HG02885 (cell line): Measurements from ENCODE around the gene PLCB2.
A peak's percentile ranks its signal among the peaks of the same experiment; 100 is the strongest.

ENCODE experiments used
- ATAC-seq: cut with Tn5 transposase; IDR thresholded peaks from one replicate; pipeline ENCODE4 v1.9.1; 2021; ENCODE audit warnings: mild to moderate bottlenecking; ENCODE audit not compliant: unreplicated experiment, poor library complexity

Gene PLCB2

GRCh38 chr15:40342416-40343320 lies 34.9 kb upstream of the PLCB2 start:
- ATAC-seq: no peak

GRCh38 chr15:40340740-40341400 lies 33.1 kb upstream of the PLCB2 start, which contains the start of gene CCDC9B:
TSS of gene CCDC9B (minus strand) at chr15:40340939. CDS start at chr15:40340819, 120 bp downstream.
- no peak for ATAC-seq

DNA sequence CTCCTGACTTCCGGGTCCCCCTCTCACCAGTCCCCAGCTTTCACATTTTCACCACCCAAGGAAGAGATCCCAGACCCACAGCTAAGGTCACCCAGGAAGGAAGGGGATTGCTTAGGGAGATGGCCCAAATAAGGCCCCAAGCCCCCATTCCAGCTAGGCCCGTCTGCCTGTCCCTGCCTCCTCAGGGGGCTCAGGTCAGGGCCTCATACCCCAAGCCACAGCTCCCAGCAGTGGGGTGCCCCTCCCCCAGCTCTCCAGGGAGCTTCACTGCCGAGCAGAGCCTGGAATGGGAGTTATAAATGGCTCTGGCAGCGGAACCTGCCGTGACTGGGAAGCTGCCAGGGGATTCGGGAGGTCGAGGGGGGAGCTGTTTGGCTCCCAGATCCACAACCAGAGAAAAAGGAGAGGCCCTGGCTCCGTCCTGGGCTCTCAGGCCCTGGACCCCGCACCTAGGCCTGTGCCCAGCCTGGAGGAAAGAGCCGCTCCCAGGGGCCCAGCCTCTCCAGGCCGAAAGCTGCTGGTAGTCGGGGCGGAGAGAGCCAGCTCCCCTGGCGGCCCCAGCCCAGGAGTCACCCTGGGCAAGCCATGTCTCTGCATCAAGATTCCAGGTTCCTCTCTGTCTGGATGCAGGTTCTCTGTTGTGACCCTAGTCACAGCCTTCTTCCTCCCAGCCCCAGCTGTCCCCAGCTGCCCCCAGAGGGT lies 32.5 kb upstream of the PLCB2 start:
- ATAC-seq: no peak

DNA sequence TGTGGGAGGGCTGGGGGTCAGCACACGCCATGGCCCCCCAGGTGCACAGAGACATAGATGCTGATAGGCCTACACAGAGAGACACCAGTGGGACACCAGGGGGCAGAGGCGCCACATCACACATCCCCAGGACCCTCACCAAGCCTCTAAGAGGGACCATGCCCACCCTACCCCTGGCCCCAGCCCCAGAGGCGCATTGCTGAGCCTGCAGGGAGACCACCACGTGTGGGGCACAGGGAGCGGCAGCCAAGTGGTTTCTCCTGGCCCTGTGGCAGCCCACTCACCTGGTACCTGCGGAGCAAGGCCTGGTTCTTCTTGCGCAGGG lies 31.8 kb upstream of the PLCB2 start:
- no peak for ATAC-seq

- no peak for ATAC-seq
These were observed 31.3 kb upstream of the PLCB2 start for GRCh38 chr15:40338921-40339620.

GRCh38 chr15:40338041-40338657 lies 30.4 kb upstream of the PLCB2 start:
- peak; percentile 63 for ATAC-seq

DNA sequence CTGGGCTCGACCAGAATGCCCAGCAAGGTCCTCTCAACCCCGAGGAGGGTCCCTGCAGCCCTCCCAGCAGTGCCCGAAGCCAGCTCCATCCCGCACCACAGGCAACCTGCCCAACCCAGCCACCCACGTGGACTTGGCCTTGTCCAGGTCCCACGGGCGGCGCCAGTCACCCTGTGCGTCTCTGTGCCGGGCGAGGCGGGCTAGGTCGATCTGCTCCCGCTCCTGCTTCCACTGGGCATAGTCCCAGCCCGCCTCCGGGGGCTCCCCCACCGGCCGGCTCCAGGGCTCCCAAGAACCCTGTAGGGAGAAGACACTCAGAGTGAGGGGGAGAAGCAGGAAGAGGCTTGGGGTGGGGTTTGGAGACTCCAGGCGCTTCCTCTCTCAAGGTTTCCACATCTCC lies 29.9 kb upstream of the PLCB2 start:
- ATAC-seq: no peak

- ATAC-seq: no peak
These were observed 29.0 kb upstream of the PLCB2 start for GRCh38 chr15:40336744-40337122.

DNA sequence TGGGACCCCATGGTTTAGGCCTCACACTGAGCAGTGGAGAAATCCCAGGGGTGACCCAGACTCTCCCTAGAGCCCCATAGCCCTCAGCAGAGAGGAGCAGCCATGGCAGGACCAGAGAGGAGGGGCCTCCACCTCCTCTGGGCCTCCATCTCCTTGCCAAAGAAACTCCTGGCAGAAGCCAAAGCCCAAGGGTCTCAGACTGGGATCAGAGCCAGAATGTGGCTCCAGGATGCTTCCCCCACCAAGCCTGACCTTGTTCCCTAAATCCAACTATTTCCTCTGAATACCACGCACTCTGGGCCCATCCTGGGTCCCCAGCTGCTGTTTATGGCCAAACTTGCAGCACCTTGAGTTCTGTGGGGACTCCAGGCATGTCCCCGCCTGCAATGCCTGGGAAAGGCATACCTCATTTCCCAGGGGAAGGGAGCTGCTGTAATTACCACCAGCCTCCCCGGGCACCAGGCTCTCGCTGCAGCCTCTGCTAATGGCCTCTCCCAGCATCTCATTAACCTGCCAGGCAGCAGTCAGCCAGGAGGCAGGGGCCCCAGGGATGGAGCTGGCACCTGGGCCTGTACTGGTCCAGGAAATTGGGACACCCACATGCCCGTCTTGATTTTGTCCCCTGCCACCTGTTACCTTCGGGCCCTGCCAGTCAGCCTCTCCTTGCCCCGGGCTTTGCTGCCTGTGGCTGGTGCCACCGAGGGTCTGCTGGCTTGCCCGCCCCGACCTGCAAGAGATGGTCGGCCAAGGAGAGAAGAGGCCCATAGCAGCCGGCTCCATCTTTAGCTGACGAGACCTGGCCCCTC lies 28.4 kb upstream of the PLCB2 start:
- ATAC-seq: no peak

GRCh38 chr15:40334941-40335795 lies 27.4 kb upstream of the PLCB2 start:
- ATAC-seq: no peak

GRCh38 chr15:40334541-40334940 lies 26.8 kb upstream of the PLCB2 start:
- ATAC-seq: no peak

- ATAC-seq: no peak
These were observed 26.3 kb upstream of the PLCB2 start for GRCh38 chr15:40333922-40334492.

DNA sequence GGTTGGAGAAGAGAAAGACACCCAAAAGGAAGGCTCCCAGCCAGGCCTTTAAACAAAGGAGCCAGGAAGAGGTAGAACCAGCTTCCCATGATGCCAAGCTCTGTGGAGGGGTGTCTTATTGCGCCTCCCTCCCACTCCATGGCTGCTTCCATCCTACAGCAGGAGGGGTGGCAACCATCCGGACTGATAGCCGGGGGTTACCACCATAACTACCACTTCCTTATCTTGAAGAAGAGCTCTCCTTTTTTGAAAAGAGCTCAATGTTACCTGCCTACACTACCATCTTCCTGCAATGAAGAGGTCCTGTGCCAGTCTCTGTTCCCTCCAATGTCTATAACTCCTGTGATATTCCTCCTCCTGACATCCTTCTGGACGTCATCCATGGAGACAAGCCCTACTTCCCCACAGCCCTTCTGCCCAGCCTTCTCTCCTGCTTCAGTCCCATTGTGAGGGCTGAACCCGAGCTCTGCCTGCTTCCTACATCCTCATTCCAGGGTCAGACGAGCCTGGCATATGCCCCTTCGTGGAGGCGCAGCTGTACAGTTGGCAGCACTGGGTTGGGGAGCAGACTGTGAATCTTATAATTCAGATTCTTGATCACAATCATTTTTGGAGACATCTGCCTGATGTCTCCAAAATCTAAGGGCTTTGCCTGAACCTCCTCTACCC lies 24.5 kb upstream of the PLCB2 start:
- ATAC-seq: no peak

GRCh38 chr15:40331637-40332036 lies 23.9 kb upstream of the PLCB2 start:
- ATAC-seq: no peak

- ATAC-seq: no peak
These were observed 23.3 kb upstream of the PLCB2 start for GRCh38 chr15:40331026-40331425.

DNA sequence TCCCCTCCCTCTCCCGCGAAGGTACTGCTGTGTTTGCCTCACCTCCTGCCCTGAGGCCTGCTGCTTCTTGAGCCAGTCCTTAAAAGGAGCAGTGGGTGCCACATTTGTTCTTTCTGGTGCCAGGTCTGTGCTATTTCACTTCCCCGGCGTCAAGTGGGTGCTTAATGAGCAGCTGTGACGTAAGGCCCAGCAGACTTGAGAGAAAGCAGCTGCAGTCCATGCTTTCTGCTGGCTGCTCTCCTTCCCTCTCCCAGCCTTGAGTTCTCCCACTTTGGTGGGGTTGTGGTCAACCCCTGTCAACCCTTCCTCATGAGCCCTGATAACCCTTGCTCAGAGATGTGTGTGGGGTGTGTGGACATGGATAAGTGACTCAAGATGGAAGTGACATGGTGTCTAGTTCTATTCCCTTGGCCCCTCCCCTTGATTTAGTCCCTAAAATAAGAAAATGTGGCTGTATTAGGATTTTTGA lies 22.7 kb upstream of the PLCB2 start:
- ATAC-seq: no peak

- ATAC-seq: no peak
These were observed 22.1 kb upstream of the PLCB2 start for GRCh38 chr15:40329804-40330203.
